Measurements from ENCODE around the gene NR3C1. TPM values are rescaled to one million over a fixed set of nuclear protein-coding genes. Genes with fewer than 3 reads are reported as not detected.
A peak's percentile ranks its signal among the peaks of the same experiment; 100 is the strongest.

The NR3C1 gene
- total RNA-seq, 2 experiments from 2014 or later: 54.9 to 55.5 TPM

- CTCF ChIA-PET: interaction anchor here (0.9 to 1.3 kb wide), 2 partner anchors 167 to 393 kb away, joined by 3 read pairs; no protein-coding TSS in a partner anchor
- DNase-seq (no peak), ATAC-seq (no peak)
- Mint-ChIP-seq H3K27me3 (ENCODE audit: low read depth) (no peaks in the 10 kb centered on the region), H3K36me3 (ENCODE audit: low read depth) (peaks cover 52% of the 10 kb centered on the region), H3K4me3 (peak overlapping the region; percentile 32), H3K9me3 (ENCODE audit: insufficient read depth) (no peaks in the 10 kb centered on the region), H3K4me1 (ENCODE audit: low read depth) (peaks cover 64% of the 10 kb centered on the region), H3K27ac (no peak overlapping the region)
- POLR2A ChIA-PET: no interaction called here
Measured at GRCh38 chr5:143396353-143396940, 7.0 kb downstream of the NR3C1 start.

DNA sequence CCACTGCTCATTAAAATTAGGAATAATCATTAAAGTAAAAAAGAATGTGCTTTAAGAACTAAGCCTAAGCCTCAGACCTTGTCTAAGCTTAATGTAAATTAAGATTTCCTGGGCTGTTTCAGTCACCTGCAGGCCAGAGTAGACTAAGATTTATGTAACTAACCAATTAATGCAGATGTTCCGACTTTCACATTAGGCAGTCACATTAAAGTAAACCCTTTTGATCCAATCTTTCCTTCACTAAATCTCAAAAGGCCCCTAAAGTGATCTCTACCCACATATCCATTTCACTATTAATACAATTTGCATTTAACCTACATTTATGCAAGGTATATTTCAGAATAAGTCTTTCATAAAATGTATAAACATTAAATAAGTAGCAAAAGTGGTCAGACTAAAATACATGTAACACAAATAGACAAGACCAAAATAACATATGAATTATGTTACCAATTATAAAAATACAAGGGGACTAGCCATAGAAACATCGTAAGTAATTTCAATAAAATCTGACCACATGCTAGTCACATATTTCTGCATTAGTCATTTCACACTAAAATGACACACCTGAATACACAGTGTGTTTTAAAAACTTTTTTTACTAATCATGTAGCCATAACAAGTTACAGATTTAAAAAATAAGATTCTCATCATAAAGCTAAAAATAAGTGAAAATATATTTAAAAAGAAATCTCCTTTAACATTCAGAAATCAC lies 7.7 kb downstream of the NR3C1 start:
- no peak overlapping the region for H3K27ac Mint-ChIP-seq
- ChIA-PET CTCF (interaction anchor here (0.6 to 0.9 kb wide), 2 partner anchors 9 to 166 kb away, joined by 3 read pairs; no protein-coding TSS in a partner anchor), POLR2A (no interaction called here)
- peaks cover 58% of the 10 kb centered on the region for H3K4me1 Mint-ChIP-seq (ENCODE audit: low read depth)
- no peaks in the 10 kb centered on the region for H3K9me3 Mint-ChIP-seq (ENCODE audit: insufficient read depth)
- peak overlapping the region; percentile 36 for H3K4me3 Mint-ChIP-seq
- peaks cover 45% of the 10 kb centered on the region for H3K36me3 Mint-ChIP-seq (ENCODE audit: low read depth)
- ATAC-seq (peak; percentile 33), DNase-seq (no peak)
- no peaks in the 10 kb centered on the region for H3K27me3 Mint-ChIP-seq (ENCODE audit: low read depth)

DNA sequence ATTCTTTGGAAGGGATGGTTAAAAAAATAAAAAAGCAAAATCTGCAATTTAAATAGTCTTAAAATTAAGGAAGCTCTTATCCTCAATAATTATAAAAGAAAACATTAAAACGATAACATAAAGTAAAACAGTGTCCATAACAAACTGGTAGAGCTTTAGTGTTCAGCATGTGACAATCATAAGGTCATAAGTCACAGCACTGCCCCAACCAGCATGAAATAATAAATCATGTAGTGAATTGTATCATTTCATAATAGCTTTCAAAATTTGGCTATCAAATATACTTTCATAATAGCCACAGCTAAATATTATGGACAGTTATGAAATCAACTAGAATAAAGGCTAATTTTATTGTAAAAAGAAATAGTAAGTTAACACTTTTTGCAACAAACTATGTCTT lies 10.0 kb downstream of the NR3C1 start:
- ChIA-PET POLR2A (interaction anchor here (0.7 kb wide), 1 partner anchor 684 kb away, joined by 4 read pairs; no protein-coding TSS in a partner anchor), CTCF (interaction anchor here (1.0 kb wide), 1 partner anchor 391 kb away, joined by 5 read pairs; no protein-coding TSS in a partner anchor)
- Mint-ChIP-seq H3K4me1 (ENCODE audit: low read depth) (peaks cover 50% of the 10 kb centered on the region), H3K27ac (no peak overlapping the region), H3K27me3 (ENCODE audit: low read depth) (no peaks in the 10 kb centered on the region), H3K9me3 (ENCODE audit: insufficient read depth) (no peaks in the 10 kb centered on the region), H3K4me3 (no peak overlapping the region), H3K36me3 (ENCODE audit: low read depth) (peaks cover 28% of the 10 kb centered on the region)
- no peak for ATAC-seq
- no peak for DNase-seq

DNA sequence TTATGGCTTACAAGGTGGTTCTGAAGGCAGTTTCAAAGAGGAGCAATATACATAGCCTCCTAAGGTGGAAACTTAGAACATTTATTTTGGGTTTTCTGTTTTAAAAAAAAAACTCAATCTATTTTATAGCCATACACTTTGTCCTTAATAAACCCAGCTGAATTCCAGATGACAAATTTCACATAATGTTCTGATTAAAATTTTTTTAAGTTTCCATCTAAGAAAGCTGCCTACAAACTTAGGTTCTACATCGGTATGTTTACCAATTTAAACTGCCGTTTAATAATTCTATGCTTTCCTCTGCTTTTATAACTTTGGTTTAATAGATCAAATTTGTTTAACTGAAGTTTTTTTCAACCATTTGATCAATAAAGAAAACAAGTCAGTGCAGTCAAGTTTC lies 12.5 kb downstream of the NR3C1 start:
- Mint-ChIP-seq H3K36me3 (ENCODE audit: low read depth) (peaks cover 37% of the 10 kb centered on the region), H3K27ac (no peak overlapping the region), H3K4me3 (no peak overlapping the region), H3K9me3 (ENCODE audit: insufficient read depth) (peaks cover 9% of the 10 kb centered on the region), H3K27me3 (ENCODE audit: low read depth) (no peaks in the 10 kb centered on the region), H3K4me1 (ENCODE audit: low read depth) (peaks cover 52% of the 10 kb centered on the region)
- POLR2A ChIA-PET: interaction anchor here (0.6 kb wide), 1 partner anchor 9 kb away, joined by 4 read pairs; no protein-coding TSS in a partner anchor
- DNase-seq (no peak), ATAC-seq (no peak)
- CTCF ChIA-PET: interaction anchor here (0.8 to 1.5 kb wide), 2 partner anchors 10 to 12 kb away, joined by 3 read pairs; no protein-coding TSS in a partner anchor

DNA sequence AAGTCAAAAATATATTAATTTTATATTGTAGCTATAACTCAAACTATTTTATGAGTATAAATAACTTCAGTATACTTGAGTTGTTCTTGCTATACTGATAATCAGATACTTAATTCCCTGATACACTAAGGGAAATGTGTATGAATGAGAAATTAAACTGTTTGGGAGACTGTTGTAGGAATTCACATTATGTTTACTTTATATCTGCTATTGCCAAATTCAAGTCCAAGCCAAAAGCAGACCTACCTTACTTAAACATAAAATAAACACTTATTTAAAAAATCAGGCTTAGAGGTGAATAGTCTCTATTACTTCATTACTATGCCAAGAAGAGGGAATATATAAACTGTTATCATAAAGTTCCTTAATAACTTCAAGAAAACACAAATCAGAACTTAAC lies 13.2 kb downstream of the NR3C1 start:
- no peak for DNase-seq
- peaks cover 16% of the 10 kb centered on the region for H3K9me3 Mint-ChIP-seq (ENCODE audit: insufficient read depth)
- H3K4me1 Mint-ChIP-seq (ENCODE audit: low read depth): peaks cover 49% of the 10 kb centered on the region
- ChIA-PET CTCF (interaction anchor here (0.6 to 1.5 kb wide), 2 partner anchors 13 to 44 kb away, joined by 3 read pairs; no protein-coding TSS in a partner anchor), POLR2A (no interaction called here)
- H3K36me3 Mint-ChIP-seq (ENCODE audit: low read depth): peaks cover 39% of the 10 kb centered on the region
- H3K4me3 Mint-ChIP-seq: no peak overlapping the region
- no peaks in the 10 kb centered on the region for H3K27me3 Mint-ChIP-seq (ENCODE audit: low read depth)
- ATAC-seq: no peak
- H3K27ac Mint-ChIP-seq: no peak overlapping the region

DNA sequence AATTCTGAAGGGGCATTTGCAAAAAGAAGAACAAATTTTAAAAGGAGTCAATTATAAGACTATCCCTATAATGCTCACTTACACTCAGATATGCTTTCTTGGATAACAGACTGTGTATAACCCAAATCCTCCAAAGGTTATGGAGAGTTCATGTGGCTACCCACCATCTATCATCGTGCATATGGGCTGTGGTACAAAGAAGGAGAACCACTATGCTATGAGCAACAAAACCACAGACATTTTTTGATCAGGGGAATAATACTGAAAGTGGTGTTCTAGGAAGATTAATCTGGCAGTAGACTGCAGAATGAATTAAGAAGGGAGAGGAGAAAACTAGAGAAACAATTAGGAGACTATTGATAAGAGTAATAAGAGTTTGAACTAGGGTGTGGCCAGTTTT lies 16.8 kb downstream of the NR3C1 start:
- Mint-ChIP-seq H3K4me1 (ENCODE audit: low read depth) (peaks cover 41% of the 10 kb centered on the region), H3K27ac (no peak overlapping the region), H3K36me3 (ENCODE audit: low read depth) (peaks cover 66% of the 10 kb centered on the region), H3K9me3 (ENCODE audit: insufficient read depth) (peaks cover 25% of the 10 kb centered on the region), H3K4me3 (no peak overlapping the region), H3K27me3 (ENCODE audit: low read depth) (no peaks in the 10 kb centered on the region)
- DNase-seq (peak; percentile 37), ATAC-seq (peak; percentile 85)
- ChIA-PET POLR2A (no interaction called here), CTCF (no interaction called here)

GRCh38 chr5:143384865-143385657 lies 18.4 kb downstream of the NR3C1 start:
- H3K27ac Mint-ChIP-seq: no peak overlapping the region
- H3K36me3 Mint-ChIP-seq (ENCODE audit: low read depth): peaks cover 75% of the 10 kb centered on the region

GRCh38 chr5:143383988-143384387 lies 19.5 kb downstream of the NR3C1 start:
- ChIA-PET CTCF (no interaction called here), POLR2A (no interaction called here)
- peaks cover 37% of the 10 kb centered on the region for H3K4me1 Mint-ChIP-seq (ENCODE audit: low read depth)
- H3K36me3 Mint-ChIP-seq (ENCODE audit: low read depth): peaks cover 77% of the 10 kb centered on the region
- ATAC-seq: no peak
- no peak overlapping the region for H3K4me3 Mint-ChIP-seq
- H3K27me3 Mint-ChIP-seq (ENCODE audit: low read depth): no peaks in the 10 kb centered on the region
- no peak overlapping the region for H3K27ac Mint-ChIP-seq
- H3K9me3 Mint-ChIP-seq (ENCODE audit: insufficient read depth): peaks cover 25% of the 10 kb centered on the region
- no peak for DNase-seq

More at GRCh38 chr5:143384865-143385657, 18.4 kb downstream of the NR3C1 start:
- CTCF ChIA-PET: no interaction called here
- Mint-ChIP-seq H3K9me3 (ENCODE audit: insufficient read depth) (peaks cover 25% of the 10 kb centered on the region), H3K27me3 (ENCODE audit: low read depth) (no peaks in the 10 kb centered on the region), H3K4me3 (no peak overlapping the region), H3K4me1 (ENCODE audit: low read depth) (peaks cover 42% of the 10 kb centered on the region)
- ATAC-seq (no peak), DNase-seq (no peak)
- POLR2A ChIA-PET: no interaction called here

DNA sequence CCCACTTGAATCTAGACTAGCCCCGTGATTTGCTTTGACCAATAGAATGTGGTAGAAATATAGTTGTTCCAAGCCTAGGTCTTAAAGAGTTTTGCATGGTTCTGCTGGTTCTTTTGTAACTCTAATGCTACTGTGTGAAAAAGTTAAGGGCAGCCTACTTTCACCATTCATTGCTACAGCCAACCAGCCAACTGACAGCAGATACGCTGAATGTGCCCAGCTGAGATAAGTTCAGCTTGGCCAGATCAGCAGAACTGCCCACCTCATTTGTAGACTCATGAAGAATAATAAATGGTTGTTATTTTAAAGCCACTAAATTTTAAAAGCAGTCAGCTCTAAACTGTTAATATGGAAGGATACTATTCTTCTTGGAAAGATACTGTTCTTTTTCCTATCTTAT lies 23.9 kb downstream of the NR3C1 start:
- CTCF ChIA-PET: interaction anchor here (0.9 kb wide), 1 partner anchor 164 kb away, joined by 4 read pairs; no protein-coding TSS in a partner anchor
- peaks cover 63% of the 10 kb centered on the region for H3K36me3 Mint-ChIP-seq (ENCODE audit: low read depth)

DNA sequence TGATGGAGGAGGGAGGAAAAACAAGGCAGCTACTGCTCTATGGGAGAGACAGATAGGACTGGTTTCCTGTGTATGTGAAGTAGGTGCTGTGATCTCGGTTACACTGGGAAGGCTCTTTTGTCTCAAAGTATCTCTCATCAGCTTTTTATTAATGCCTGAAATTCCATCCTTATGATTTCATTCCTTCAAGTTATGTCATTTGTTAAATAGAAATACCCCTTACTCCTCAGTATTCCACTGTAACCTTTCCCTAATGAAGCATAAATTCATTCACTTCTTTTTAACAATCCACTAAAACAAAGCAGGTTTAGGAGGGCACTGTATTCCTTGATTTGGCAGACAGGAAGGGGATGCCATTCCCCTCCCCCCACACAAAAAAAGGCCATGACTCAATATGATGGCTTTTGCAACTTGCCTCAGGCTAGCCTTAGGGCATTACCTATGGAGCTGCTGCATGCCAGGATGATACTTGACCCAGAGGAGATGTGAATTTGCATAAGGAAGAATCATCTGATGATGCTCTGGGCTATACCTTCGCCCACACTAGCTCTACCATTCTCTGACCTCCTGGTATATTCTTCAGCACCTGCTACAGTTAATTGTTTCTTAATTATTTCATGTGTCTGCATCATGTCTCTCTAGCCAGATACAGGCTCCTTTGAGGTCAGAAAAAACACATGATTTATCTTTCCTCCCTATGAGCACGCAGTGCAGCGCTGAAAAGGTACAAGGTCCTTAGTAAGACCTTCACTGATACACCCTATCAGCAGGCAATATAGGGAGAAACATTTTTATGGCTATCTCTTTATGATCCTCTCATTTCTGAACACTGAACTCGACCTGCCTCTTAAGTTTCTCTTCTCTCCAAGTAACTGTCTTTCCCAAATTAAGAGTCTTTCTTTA lies 26.3 kb downstream of the NR3C1 start:
- ATAC-seq: no peak
- DNase-seq: no peak
- H3K9me3 Mint-ChIP-seq (ENCODE audit: insufficient read depth): no peaks in the 10 kb centered on the region
- H3K36me3 Mint-ChIP-seq (ENCODE audit: low read depth): peaks cover 47% of the 10 kb centered on the region
- H3K4me1 Mint-ChIP-seq (ENCODE audit: low read depth): peaks cover 21% of the 10 kb centered on the region
- no peak overlapping the region for H3K4me3 Mint-ChIP-seq
- CTCF ChIA-PET: interaction anchor here (0.8 kb wide), 1 partner anchor 16 kb away, joined by 3 read pairs; no protein-coding TSS in a partner anchor
- H3K27me3 Mint-ChIP-seq (ENCODE audit: low read depth): no peaks in the 10 kb centered on the region
- POLR2A ChIA-PET: no interaction called here
- no peak overlapping the region for H3K27ac Mint-ChIP-seq

More for the DNA sequence above, 23.9 kb downstream of the NR3C1 start:
- Mint-ChIP-seq H3K27me3 (ENCODE audit: low read depth) (no peaks in the 10 kb centered on the region), H3K9me3 (ENCODE audit: insufficient read depth) (peaks cover 5% of the 10 kb centered on the region), H3K4me3 (no peak overlapping the region), H3K4me1 (ENCODE audit: low read depth) (peaks cover 21% of the 10 kb centered on the region), H3K27ac (no peak overlapping the region)
- DNase-seq (no peak), ATAC-seq (no peak)
- POLR2A ChIA-PET: no interaction called here
